Esophagus squamous epithelium (tissue), 5 donors: ENCODE data around the gene CORIN. TPM values are rescaled to one million over a fixed set of nuclear protein-coding genes. Genes with fewer than 3 reads are reported as not detected.

Experiments used
- DNase-seq: peaks from one replicate; lab custom pipeline; 2025; lab: John Stamatoyannopoulos, UW
- H3K27ac ChIP-seq, 4 donors: fragments of 200-600 bp; sonication (generic); one replicate each; pipeline ENCODE4 v1.5.1; 2016 to 2019; ENCODE audit warnings: mild to moderate bottlenecking in 1 of 4
- H3K27me3 ChIP-seq, 4 donors: fragments of 200-600 bp; sonication (generic); 1 replicate in 3 of 4; 2 replicates in 1 of 4; pipeline versions ENCODE4 v1.5.1 to v1.6.0; 2017 to 2021; ENCODE audit warnings: antibody characterized with exemption in 1 of 4
- H3K36me3 ChIP-seq, 3 donors: fragments of 200-600 bp; sonication (generic); one replicate each; pipeline ENCODE4 v1.5.1; 2016 to 2019
- H3K4me1 ChIP-seq, 3 donors: fragments of 200-600 bp; sonication (generic); one replicate each; pipeline ENCODE4 v1.5.1; 2017 to 2019
- H3K4me3 ChIP-seq, 4 donors: fragments of 200-600 bp; sonication (generic); 1 replicate in 3 of 4; 2 replicates in 1 of 4; pipeline ENCODE4 v1.5.1; 2016 to 2019; ENCODE audit warnings: mild to moderate bottlenecking in 2 of 4, moderate library complexity in 1 of 4
- H3K9me3 ChIP-seq, 3 donors: fragments of 200-600 bp; sonication (generic); one replicate each; pipeline ENCODE4 v1.5.1; 2016 to 2019
- POLR2A ChIP-seq, 4 donors: fragments of 450-650 bp; IDR thresholded peaks; one replicate each; pipeline ENCODE4 v1.6.1; 2017; ENCODE audit warnings: antibody characterized with exemption in 4 of 4, mild to moderate bottlenecking in 4 of 4, moderate library complexity in 3 of 4
- WGBS, 2 donors: methylation state at CpG; one replicate each; pipeline ENCODE4 v1.1.5; 2018; 5-methylcytosine and 5-hydroxymethylcytosine counted together
- intact Hi-C: fragments of 100-400 bp; cut with DNase I; formaldehyde crosslinking; loops from one replicate; pipeline ENCODE4 v1.15.0; 2022
- total RNA-seq, 4 donors: library from RNA; depleted of rRNA; stranded (reverse); fragments of >200 nt; gene quantifications; one replicate each; pipeline ENCODE4 v1.1.0, GENCODE V29; 2016
- TF ChIP-seq, protein P1 (sequence below), 6 experiments: fragments of 450-650 bp in 4 of 6; fragments of 200-600 bp in 2 of 6; sonication (generic) in 2 of 6; IDR thresholded peaks; one replicate each; pipeline ENCODE4 v1.5.1; 2016 to 2019; ENCODE audit warnings: antibody characterized with exemption in 6 of 6, mild to moderate bottlenecking in 4 of 6, moderate library complexity in 4 of 6
- donor health status: DM: yes; HTN: yes; CAD: no.

CORIN gene
- total RNA-seq, 4 donors from 2014 or later = 0.08 to 4.8 (median 0.41) TPM

DNA sequence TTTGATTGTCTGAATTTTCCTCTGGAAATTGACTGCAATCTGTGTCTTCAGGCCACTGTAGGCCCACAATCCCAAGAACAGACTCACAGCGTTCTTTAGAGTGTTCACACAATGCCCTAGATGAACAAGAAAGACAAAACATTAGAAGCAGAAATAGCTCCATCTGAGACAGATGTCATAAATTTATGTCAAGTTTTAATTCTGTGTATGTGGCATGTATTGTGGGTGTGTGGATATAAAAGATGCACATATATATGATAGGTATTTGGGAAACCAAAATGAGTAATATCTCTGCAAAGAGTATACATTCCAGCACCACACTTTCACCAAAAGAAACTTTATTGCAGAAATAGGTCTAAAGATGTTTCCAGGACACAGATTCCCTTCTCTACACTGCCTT, 176.1 kb downstream of the CORIN start:
- Histone ChIP-seq H3K27me3 (no peaks in the 10 kb centered on the region), H3K36me3 (no peaks in the 10 kb centered on the region), H3K9me3 (no peaks in the 10 kb centered on the region), H3K4me1 (no peaks in the 10 kb centered on the region), H3K27ac (no peak overlapping the region), H3K4me3 (no peak overlapping the region)
- no peak for DNase-seq
- TF ChIP-seq, protein P1, sequence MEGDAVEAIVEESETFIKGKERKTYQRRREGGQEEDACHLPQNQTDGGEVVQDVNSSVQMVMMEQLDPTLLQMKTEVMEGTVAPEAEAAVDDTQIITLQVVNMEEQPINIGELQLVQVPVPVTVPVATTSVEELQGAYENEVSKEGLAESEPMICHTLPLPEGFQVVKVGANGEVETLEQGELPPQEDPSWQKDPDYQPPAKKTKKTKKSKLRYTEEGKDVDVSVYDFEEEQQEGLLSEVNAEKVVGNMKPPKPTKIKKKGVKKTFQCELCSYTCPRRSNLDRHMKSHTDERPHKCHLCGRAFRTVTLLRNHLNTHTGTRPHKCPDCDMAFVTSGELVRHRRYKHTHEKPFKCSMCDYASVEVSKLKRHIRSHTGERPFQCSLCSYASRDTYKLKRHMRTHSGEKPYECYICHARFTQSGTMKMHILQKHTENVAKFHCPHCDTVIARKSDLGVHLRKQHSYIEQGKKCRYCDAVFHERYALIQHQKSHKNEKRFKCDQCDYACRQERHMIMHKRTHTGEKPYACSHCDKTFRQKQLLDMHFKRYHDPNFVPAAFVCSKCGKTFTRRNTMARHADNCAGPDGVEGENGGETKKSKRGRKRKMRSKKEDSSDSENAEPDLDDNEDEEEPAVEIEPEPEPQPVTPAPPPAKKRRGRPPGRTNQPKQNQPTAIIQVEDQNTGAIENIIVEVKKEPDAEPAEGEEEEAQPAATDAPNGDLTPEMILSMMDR (IDR thresholded peaks at IDR 0.05) = no peak
- no peak for TF ChIP-seq POLR2A (IDR thresholded peaks at IDR 0.05)
- 89 to 100% methylated on average over 1 of the region's 1 CpG for WGBS, 2 donors
- intact Hi-C loops = no loop called here

DNA sequence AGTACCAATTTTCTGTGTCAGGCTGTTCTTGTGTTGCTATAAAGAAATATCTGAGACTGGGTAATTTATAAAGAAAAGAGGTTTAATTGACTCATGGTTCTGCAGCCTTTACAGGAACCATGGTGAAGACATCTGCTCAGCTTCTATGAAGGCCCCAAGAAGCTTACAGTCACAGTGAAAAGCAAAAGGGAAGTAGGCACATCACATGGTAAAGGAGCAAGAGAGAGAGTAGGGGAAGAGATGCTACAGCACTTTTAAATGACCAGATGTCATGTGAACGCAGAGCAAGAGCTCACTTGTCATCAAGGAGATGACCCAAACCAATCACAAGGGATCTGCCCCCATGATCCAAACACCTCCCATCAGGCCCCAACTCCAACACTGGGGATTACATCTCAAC, 178.5 kb downstream of the CORIN start:
- TF ChIP-seq POLR2A (IDR thresholded peaks at IDR 0.05) = no peak
- TF ChIP-seq, protein P1 (IDR thresholded peaks at IDR 0.05) = no peak
- H3K4me1 ChIP-seq = no peaks in the 10 kb centered on the region
- no peak overlapping the region for H3K4me3 ChIP-seq
- no peaks in the 10 kb centered on the region for H3K36me3 ChIP-seq
- intact Hi-C loops = no loop called here
- no peaks in the 10 kb centered on the region for H3K9me3 ChIP-seq
- DNase-seq = no peak
- no peak overlapping the region for H3K27ac ChIP-seq
- WGBS, 2 donors = 100% methylated on average over 1 of the region's 1 CpG
- no peaks in the 10 kb centered on the region for H3K27me3 ChIP-seq

DNA sequence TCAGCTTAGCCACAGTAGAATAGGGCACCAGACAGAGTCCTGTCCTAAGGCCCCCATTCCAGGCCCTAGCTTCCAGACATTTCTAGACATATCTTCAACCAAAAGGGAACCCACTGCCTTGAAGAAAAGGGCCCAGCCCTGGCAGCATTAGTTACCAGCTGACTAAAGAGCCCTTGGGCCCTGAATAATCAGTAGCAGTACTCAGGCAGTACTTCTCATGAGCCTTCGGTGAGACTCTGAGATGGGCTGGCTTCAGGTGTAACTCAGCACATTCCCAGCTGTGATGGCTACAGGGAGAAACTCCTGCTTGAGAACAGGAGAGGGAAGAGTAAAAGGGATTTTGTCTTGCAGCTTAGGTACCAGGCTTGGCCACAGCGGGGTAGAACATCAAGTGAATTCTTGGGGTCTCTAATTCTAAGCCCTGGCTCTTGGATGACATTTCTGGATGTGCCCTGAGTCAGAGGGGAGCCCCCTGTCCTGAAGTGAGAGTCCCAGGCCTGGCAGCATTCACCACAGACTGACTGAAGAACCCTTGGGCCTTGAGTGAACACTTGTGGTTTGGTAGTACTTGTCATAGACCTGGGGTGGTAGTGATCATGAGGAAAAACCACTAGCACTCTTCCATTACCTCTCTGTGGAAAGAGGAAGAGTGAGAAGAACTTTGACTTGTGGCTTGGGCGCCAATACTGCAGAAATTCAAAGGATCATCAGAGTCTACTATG, 182.7 kb downstream of the CORIN start:
- no peak overlapping the region for H3K4me3 ChIP-seq
- no peaks in the 10 kb centered on the region for H3K27me3 ChIP-seq
- H3K4me1 ChIP-seq = no peaks in the 10 kb centered on the region
- no peak overlapping the region for H3K27ac ChIP-seq
- intact Hi-C loops = no loop called here
- H3K36me3 ChIP-seq = no peaks in the 10 kb centered on the region
- no peaks in the 10 kb centered on the region for H3K9me3 ChIP-seq
- WGBS, 2 donors = 79 to 81% methylated on average over 3 of the region's 3 CpGs
- no peak for DNase-seq
- no peak for TF ChIP-seq POLR2A (IDR thresholded peaks at IDR 0.05)
- TF ChIP-seq, protein P1 (IDR thresholded peaks at IDR 0.05) = no peak

DNA sequence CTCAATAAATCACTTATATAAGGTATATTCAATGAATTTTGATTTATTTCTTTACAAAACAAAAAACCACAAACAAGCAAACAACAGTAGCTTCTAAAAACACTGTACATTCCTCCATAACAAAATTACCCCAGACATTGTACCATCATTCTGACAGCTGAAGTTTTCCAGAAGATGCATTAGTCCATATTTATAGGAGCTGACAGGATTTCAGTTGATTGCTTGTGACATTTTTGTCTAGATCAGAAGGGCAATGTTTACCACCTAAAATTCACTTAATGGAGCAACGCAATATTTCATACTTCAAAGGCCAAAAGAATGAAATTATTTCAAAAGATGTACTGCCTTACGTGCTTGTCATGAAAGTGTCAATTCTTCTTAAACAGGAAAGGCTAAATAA, 185.8 kb downstream of the CORIN start:
- no peaks in the 10 kb centered on the region for H3K9me3 ChIP-seq
- intact Hi-C loops = no loop called here
- no peaks in the 10 kb centered on the region for H3K36me3 ChIP-seq
- no peak for DNase-seq
- H3K27ac ChIP-seq = no peak overlapping the region
- no peaks in the 10 kb centered on the region for H3K4me1 ChIP-seq
- TF ChIP-seq POLR2A (IDR thresholded peaks at IDR 0.05) = no peak
- TF ChIP-seq, protein P1 (IDR thresholded peaks at IDR 0.05) = no peak
- H3K27me3 ChIP-seq = peaks cover 0 to 6% (median 0%) of the 10 kb centered on the region in 4 donors
- H3K4me3 ChIP-seq = no peak overlapping the region
- WGBS, 2 donors = 67 to 86% methylated on average over 2 of the region's 2 CpGs

DNA sequence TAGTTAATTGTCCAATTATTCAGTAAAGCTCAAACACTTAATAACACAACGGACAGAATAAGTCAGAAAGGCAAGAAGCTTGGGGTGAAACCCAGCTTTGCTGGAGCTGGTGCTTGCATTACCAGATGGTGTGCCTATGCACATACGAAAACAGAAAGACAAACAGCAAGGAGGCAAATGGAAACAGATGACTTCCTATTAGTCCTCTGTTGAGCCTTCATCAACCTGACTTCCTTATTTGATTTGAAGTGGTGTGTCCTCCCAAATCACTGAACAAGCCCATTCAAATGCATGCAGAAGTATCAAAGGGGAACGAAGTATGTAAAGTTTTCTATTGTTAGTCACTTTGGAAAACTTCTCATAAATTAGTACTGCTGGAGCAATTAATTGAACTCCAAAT, 186.6 kb downstream of the CORIN start:
- no peak for DNase-seq
- H3K4me1 ChIP-seq = no peaks in the 10 kb centered on the region
- H3K36me3 ChIP-seq = no peaks in the 10 kb centered on the region
- intact Hi-C loops = no loop called here
- TF ChIP-seq, protein P1 (IDR thresholded peaks at IDR 0.05) = no peak
- TF ChIP-seq POLR2A (IDR thresholded peaks at IDR 0.05) = no peak
- no peak overlapping the region for H3K27ac ChIP-seq
- 34 to 38% methylated on average over 3 of the region's 3 CpGs for WGBS, 2 donors
- peaks cover 0 to 6% (median 0%) of the 10 kb centered on the region in 4 donors for H3K27me3 ChIP-seq
- no peak overlapping the region for H3K4me3 ChIP-seq
- H3K9me3 ChIP-seq = no peaks in the 10 kb centered on the region
